OCI-LY1 (cell line): ENCODE results near the gene CMPK1.

Source experiments
- H2AFZ ChIP-seq: fragments of 200-600 bp; sonication (generic), shearing (Covaris generic); 2 replicates; pipeline ENCODE4 v1.6.0; 2014; ENCODE audit warnings: antibody characterized with exemption, mild to moderate bottlenecking, low read length
- H3F3A ChIP-seq: fragments of 200-600 bp; sonication (generic), shearing (Covaris generic); 2 replicates; pipeline ENCODE4 v1.6.0; 2014; ENCODE audit warnings: mild to moderate bottlenecking, antibody characterized with exemption, low read length, moderate library complexity; ENCODE audit not compliant: insufficient read depth
- H3K27ac ChIP-seq: fragments of 200-600 bp; sonication (generic); 2 replicates; pipeline ENCODE4 v1.5.1; 2014; ENCODE audit warnings: low read length, mixed run types, mild to moderate bottlenecking, low read depth; ENCODE audit not compliant: poor library complexity, severe bottlenecking
- H3K27me3 ChIP-seq: fragments of 200-600 bp; sonication (generic); 2 replicates; pipeline ENCODE4 v1.6.0; 2014; ENCODE audit warnings: antibody characterized with exemption, mild to moderate bottlenecking, low read length, moderate library complexity; ENCODE audit not compliant: insufficient read depth
- H3K36me3 ChIP-seq: fragments of 200-600 bp; sonication (generic); 2 replicates; pipeline ENCODE4 v1.6.1; 2014; ENCODE audit warnings: mild to moderate bottlenecking, antibody characterized with exemption, low read length, moderate library complexity, mixed read lengths; ENCODE audit not compliant: insufficient read depth
- H3K4me1 ChIP-seq: fragments of 200-600 bp; sonication (generic); 2 replicates; pipeline ENCODE4 v1.5.1; 2014; ENCODE audit warnings: mild to moderate bottlenecking, low read length, moderate library complexity; ENCODE audit not compliant: insufficient read depth, severe bottlenecking
- H3K4me2 ChIP-seq: fragments of 200-600 bp; sonication (generic), shearing (Covaris generic); 2 replicates; pipeline ENCODE4 v1.6.1; 2014; ENCODE audit warnings: low read length
- H3K4me3 ChIP-seq: fragments of 200-600 bp; sonication (generic); 2 replicates; pipeline ENCODE4 v1.5.1; 2014; ENCODE audit warnings: low read length, low read depth, mild to moderate bottlenecking, mixed read lengths; ENCODE audit not compliant: poor library complexity, severe bottlenecking
- H3K79me2 ChIP-seq: fragments of 200-600 bp; shearing (Covaris generic); 2 replicates; pipeline ENCODE4 v1.6.1; 2016; ENCODE audit warnings: mixed run types, low read length, mixed read lengths; ENCODE audit not compliant: insufficient read depth
- H3K9ac ChIP-seq: fragments of 200-600 bp; sonication (generic), shearing (Covaris generic); 2 replicates; pipeline ENCODE4 v1.6.1; 2014; ENCODE audit warnings: mild to moderate bottlenecking, low read length, mixed read lengths
- H3K9me2 ChIP-seq: fragments of 200-600 bp; sonication (generic), shearing (Covaris generic); 2 replicates; pipeline ENCODE4 v1.6.1; 2014; ENCODE audit warnings: low read depth, mild to moderate bottlenecking, low read length, mixed read lengths
- H3K9me3 ChIP-seq: fragments of 200-600 bp; shearing (Covaris generic); 2 replicates; pipeline ENCODE4 v1.6.1; 2014; ENCODE audit warnings: low read length, mixed read lengths
- H4K20me1 ChIP-seq: fragments of 200-600 bp; sonication (generic), shearing (Covaris generic); 2 replicates; pipeline ENCODE4 v1.6.0; 2016; ENCODE audit warnings: mild to moderate bottlenecking, low read length; ENCODE audit not compliant: insufficient read depth
- CTCF ChIP-seq: fragments of 200-600 bp; sonication (generic), shearing (Covaris generic); IDR thresholded peaks from 2 replicates; pipeline ENCODE4 v1.5.1; 2017; ENCODE audit warnings: mild to moderate bottlenecking, antibody characterized with exemption, low read length, moderate library complexity, mixed read lengths
- EZH2 ChIP-seq: fragments of 200-600 bp; sonication (generic), shearing (Covaris generic); IDR thresholded peaks from 2 replicates; pipeline ENCODE4 v1.8.0; 2017; ENCODE audit warnings: borderline replicate concordance, mixed run types, mild to moderate bottlenecking, antibody characterized with exemption, low read length, moderate library complexity, mixed read lengths

The CMPK1 gene

DNA sequence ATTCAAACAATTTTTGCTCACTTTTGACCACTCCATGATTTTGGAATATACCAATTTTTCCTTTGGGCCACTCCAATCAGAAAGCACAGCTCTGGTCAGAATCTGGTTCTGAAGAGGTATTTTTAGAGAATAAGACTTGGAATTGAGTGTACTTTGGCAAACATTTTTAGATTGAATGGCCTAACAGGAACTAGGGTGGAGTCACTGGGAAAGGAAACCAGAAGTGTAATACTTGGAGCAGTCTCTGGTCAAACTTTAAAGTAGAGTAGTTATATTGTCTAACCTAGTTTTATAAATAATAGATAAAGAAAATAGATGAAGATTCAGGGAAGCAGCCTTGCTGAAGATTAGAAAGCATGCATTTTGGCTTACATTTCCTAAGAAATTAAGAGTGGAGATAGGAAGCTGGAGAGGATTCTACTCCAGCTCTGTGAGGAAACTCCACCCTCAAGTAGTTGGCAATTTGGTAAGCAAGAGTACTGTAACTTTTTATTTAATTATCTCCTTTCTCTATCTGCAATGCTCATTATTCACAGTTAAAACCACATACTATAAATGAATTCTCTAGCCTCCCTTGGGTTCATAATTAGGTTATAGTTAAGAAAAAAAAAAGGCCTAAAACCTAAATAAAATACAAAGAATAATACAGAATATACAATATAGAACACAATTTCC lies 35.4 kb upstream of the CMPK1 start:
- Histone ChIP-seq H3K9me3 (no peaks in the 10 kb centered on the region), H3K27ac (no peak overlapping the region), H3K27me3 (no peaks in the 10 kb centered on the region), H3K9ac (no peak overlapping the region), H3K4me2 (no peak overlapping the region), H3K4me1 (no peaks in the 10 kb centered on the region), H3F3A (no peaks in the 10 kb centered on the region), H3K79me2 (no peaks in the 10 kb centered on the region), H3K36me3 (peaks cover 74% of the 10 kb centered on the region), H3K4me3 (no peak overlapping the region), H2AFZ (no peak overlapping the region), H3K9me2 (no peaks in the 10 kb centered on the region), H4K20me1 (no peaks in the 10 kb centered on the region)
- TF ChIP-seq EZH2 (no peak), CTCF (no peak)

DNA sequence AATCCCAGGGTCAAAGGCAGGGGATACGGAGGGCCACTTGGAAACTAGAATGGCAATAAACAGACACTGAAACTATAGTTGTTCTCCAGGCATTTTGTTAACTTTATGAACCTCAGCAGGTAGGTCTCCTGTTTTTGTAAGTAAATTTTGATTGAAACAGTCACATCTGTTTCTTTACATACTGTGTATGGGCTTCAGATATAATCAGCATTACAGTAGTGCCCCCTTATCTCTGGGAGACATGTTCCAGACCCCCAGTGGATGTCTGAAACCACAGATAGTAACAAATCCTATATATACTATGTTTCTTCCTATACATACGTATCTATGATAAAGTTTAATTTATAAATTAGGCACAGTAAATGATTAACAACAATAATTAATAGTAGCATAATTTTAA lies 31.1 kb upstream of the CMPK1 start:
- H3K4me1 ChIP-seq, result no peaks in the 10 kb centered on the region
- H3K27ac ChIP-seq, result no peak overlapping the region
- no peaks in the 10 kb centered on the region for H3K79me2 ChIP-seq
- H3K9me3 ChIP-seq, result no peaks in the 10 kb centered on the region
- no peaks in the 10 kb centered on the region for H3F3A ChIP-seq
- H3K27me3 ChIP-seq, result no peaks in the 10 kb centered on the region
- H2AFZ ChIP-seq, result no peak overlapping the region
- no peak overlapping the region for H3K9ac ChIP-seq
- no peak overlapping the region for H3K4me3 ChIP-seq
- peaks cover 77% of the 10 kb centered on the region for H3K36me3 ChIP-seq
- H3K4me2 ChIP-seq, result no peak overlapping the region
- no peaks in the 10 kb centered on the region for H4K20me1 ChIP-seq
- no peaks in the 10 kb centered on the region for H3K9me2 ChIP-seq
- TF ChIP-seq CTCF, result no peak

- Histone ChIP-seq H2AFZ (no peak overlapping the region), H3K36me3 (peaks cover 68% of the 10 kb centered on the region), H3K4me2 (no peak overlapping the region), H3F3A (no peaks in the 10 kb centered on the region), H3K4me3 (no peak overlapping the region), H3K27ac (no peak overlapping the region), H3K9me3 (no peaks in the 10 kb centered on the region), H3K9me2 (no peaks in the 10 kb centered on the region), H3K4me1 (peaks cover 19% of the 10 kb centered on the region), H4K20me1 (no peaks in the 10 kb centered on the region), H3K9ac (no peak overlapping the region), H3K79me2 (peaks cover 49% of the 10 kb centered on the region), H3K27me3 (no peaks in the 10 kb centered on the region)
- TF ChIP-seq CTCF (no peak), EZH2 (no peak)
Measured at GRCh38 chr1:47309427-47309826, 24.2 kb upstream of the CMPK1 start.
